Measurements from ENCODE around the gene CEACAM4.

The CEACAM4 gene

DNA sequence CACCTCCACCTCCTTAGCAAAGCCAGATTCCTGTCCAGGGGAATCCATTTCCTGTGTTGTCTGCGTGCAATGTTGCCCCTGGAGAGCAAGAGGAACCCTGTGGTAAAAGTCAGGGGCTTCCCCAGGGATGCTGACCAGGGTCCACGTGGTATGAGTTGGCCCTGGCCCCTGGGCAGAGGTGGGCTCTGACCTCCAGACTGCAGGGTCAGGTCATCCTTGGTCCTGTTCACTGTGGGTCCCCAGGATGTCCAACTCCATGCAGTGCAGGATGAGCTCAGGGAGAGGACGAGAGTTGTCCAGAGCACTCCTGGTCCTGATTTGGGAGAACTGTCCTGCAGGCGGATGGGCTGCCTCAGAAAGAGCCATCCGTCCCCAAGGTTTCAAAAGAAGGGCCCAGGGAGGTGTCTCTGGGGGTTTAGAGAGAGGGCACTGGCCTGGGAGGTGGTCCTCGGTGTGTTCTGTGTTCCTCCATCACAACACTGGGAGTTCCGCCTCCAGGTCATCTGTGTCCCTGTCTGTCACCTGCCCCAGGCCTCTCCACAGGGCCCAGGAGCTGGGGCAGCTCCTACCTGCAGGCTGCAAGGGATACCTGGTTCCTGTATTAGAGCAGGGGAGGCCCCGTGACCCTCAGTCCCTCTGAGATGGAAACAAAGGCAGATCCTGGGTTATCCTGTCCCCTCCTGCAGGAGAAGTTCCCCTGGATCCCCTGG, 1.2 kb upstream of the CEACAM4 start:
- no peak overlapping the region for H3K4me3 ChIP-seq (ENCODE audit: low read depth, low read length)
- DNase-seq (ENCODE audit: low read depth) = no peak
- TF ChIP-seq, protein P1, sequence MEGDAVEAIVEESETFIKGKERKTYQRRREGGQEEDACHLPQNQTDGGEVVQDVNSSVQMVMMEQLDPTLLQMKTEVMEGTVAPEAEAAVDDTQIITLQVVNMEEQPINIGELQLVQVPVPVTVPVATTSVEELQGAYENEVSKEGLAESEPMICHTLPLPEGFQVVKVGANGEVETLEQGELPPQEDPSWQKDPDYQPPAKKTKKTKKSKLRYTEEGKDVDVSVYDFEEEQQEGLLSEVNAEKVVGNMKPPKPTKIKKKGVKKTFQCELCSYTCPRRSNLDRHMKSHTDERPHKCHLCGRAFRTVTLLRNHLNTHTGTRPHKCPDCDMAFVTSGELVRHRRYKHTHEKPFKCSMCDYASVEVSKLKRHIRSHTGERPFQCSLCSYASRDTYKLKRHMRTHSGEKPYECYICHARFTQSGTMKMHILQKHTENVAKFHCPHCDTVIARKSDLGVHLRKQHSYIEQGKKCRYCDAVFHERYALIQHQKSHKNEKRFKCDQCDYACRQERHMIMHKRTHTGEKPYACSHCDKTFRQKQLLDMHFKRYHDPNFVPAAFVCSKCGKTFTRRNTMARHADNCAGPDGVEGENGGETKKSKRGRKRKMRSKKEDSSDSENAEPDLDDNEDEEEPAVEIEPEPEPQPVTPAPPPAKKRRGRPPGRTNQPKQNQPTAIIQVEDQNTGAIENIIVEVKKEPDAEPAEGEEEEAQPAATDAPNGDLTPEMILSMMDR (IDR thresholded peaks at IDR 0.05; ENCODE audit: low read depth, low read length) = no peak
- TF ChIP-seq MYC (IDR thresholded peaks at IDR 0.05; ENCODE audit: low read depth, low read length) (no peak), POLR2A (IDR thresholded peaks at IDR 0.05; ENCODE audit: extremely low read depth, insufficient read length) (no peak)
- TF ChIP-seq, protein P2, sequence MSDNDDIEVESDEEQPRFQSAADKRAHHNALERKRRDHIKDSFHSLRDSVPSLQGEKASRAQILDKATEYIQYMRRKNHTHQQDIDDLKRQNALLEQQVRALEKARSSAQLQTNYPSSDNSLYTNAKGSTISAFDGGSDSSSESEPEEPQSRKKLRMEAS (IDR thresholded peaks at IDR 0.05; ENCODE audit: low read depth, low read length) = no peak

- TF ChIP-seq, protein P1 (IDR thresholded peaks at IDR 0.05; ENCODE audit: low read depth, low read length) = no peak
- TF ChIP-seq POLR2A (IDR thresholded peaks at IDR 0.05; ENCODE audit: extremely low read depth, insufficient read length) (no peak), MYC (IDR thresholded peaks at IDR 0.05; ENCODE audit: low read depth, low read length) (no peak)
- TF ChIP-seq, protein P2 (IDR thresholded peaks at IDR 0.05; ENCODE audit: low read depth, low read length) = no peak
- DNase-seq (ENCODE audit: low read depth) = no peak
- no peak overlapping the region for H3K4me3 ChIP-seq (ENCODE audit: low read depth, low read length)
Observed at GRCh38 chr19:41626278-41626677, 596 bp downstream of the CEACAM4 start.

DNA sequence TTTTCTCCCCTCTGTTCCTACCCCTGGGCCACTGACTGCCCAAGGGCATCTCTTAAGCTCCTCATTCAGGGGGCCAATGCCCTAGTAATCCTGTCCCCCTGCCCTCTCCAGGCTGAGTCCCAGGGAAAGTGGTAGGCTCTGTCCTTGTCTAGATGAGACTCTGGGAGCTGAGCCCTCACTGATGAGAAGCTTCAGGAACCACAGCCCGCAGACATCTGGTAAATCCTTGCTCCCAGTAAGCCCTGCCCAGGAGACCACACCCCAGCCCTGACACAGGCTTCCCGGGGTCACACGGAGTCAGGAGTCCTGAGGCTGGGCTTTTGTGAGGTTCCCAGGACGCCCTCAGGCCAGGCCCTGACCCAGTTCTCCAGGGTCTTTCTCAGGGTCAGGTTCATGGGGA, 1.9 kb downstream of the CEACAM4 start:
- H3K4me3 ChIP-seq (ENCODE audit: low read depth, low read length) = no peak overlapping the region
- no peak for DNase-seq (ENCODE audit: low read depth)
- TF ChIP-seq, protein P2 (IDR thresholded peaks at IDR 0.05; ENCODE audit: low read depth, low read length) = no peak
- TF ChIP-seq, protein P1 (IDR thresholded peaks at IDR 0.05; ENCODE audit: low read depth, low read length) = no peak
- TF ChIP-seq POLR2A (IDR thresholded peaks at IDR 0.05; ENCODE audit: extremely low read depth, insufficient read length) = no peak
- TF ChIP-seq MYC (IDR thresholded peaks at IDR 0.05; ENCODE audit: low read depth, low read length) = no peak

DNA sequence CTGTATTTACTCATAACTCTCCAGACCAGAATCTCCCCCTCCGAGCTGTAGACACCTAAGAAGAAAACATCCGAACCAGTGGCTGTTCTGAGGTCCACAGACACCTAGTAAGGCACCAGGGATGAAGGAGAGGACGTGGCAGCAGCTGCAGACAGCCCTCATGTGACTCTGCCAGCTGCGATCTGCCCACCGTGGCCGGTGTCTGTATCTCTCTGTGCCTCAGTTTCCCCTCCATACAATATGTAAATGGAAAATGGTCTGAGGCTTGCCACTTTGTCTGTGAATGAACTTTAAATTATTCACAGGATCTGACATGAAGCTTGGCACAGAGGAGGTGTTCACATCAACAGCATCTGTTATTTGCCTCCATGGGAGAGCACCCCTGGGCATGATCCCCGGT, 2.4 kb downstream of the CEACAM4 start:
- TF ChIP-seq, protein P2 (IDR thresholded peaks at IDR 0.05; ENCODE audit: low read depth, low read length) = no peak
- TF ChIP-seq POLR2A (IDR thresholded peaks at IDR 0.05; ENCODE audit: extremely low read depth, insufficient read length) (no peak), MYC (IDR thresholded peaks at IDR 0.05; ENCODE audit: low read depth, low read length) (no peak)
- TF ChIP-seq, protein P1 (IDR thresholded peaks at IDR 0.05; ENCODE audit: low read depth, low read length) = no peak
- no peak overlapping the region for H3K4me3 ChIP-seq (ENCODE audit: low read depth, low read length)
- DNase-seq (ENCODE audit: low read depth) = no peak

GRCh38 chr19:41623360-41623759, 3.5 kb downstream of the CEACAM4 start:
- DNase-seq (ENCODE audit: low read depth) = no peak
- TF ChIP-seq POLR2A (IDR thresholded peaks at IDR 0.05; ENCODE audit: extremely low read depth, insufficient read length) = no peak
- TF ChIP-seq, protein P2 (IDR thresholded peaks at IDR 0.05; ENCODE audit: low read depth, low read length) = no peak
- no peak for TF ChIP-seq MYC (IDR thresholded peaks at IDR 0.05; ENCODE audit: low read depth, low read length)
- H3K4me3 ChIP-seq (ENCODE audit: low read depth, low read length) = no peak overlapping the region

DNA sequence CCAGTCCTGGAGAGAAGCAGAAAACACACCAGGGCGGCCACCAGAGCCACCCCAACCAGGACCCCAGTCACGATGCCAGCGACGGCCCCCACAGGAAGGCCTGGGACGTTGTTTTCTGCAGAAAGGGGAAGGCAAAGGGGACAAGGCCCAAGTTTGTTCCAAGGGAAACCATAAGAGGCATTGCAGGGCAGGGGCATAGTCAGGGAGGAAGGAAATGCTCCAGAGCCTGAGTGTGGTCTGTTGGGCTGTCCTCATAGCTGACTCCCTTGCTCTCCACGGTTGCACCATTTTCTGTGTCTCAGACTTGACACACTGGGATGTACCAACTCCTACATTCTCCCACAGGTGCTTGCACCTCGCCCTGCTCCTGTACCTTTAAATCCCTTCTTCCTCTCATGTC, 5.2 kb downstream of the CEACAM4 start:
- H3K4me3 ChIP-seq (ENCODE audit: low read depth, low read length) = no peak overlapping the region
- no peak for TF ChIP-seq MYC (IDR thresholded peaks at IDR 0.05; ENCODE audit: low read depth, low read length)
- TF ChIP-seq, protein P2 (IDR thresholded peaks at IDR 0.05; ENCODE audit: low read depth, low read length) = no peak
- TF ChIP-seq, protein P1 (IDR thresholded peaks at IDR 0.05; ENCODE audit: low read depth, low read length) = no peak
- peak; percentile 53 for DNase-seq (ENCODE audit: low read depth)
